HG03521 (cell line): ENCODE results near the gene TBX20.
A peak's percentile ranks its signal among the peaks of the same experiment; 100 is the strongest.

ENCODE experiments used
- ATAC-seq: cut with Tn5 transposase; IDR thresholded peaks from one replicate; pipeline ENCODE4 v1.9.1; 2021; ENCODE audit warnings: mild to moderate bottlenecking, moderate library complexity; ENCODE audit not compliant: unreplicated experiment

TBX20 gene, protein sequence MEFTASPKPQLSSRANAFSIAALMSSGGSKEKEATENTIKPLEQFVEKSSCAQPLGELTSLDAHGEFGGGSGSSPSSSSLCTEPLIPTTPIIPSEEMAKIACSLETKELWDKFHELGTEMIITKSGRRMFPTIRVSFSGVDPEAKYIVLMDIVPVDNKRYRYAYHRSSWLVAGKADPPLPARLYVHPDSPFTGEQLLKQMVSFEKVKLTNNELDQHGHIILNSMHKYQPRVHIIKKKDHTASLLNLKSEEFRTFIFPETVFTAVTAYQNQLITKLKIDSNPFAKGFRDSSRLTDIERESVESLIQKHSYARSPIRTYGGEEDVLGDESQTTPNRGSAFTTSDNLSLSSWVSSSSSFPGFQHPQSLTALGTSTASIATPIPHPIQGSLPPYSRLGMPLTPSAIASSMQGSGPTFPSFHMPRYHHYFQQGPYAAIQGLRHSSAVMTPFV

GRCh38 chr7:35253710-35254495, at the start of gene TBX20:
Gene TBX20 (minus strand): TSS chr7:35254100. CDS start chr7:35253620, 480 bp downstream.
- peak; percentile 58 for ATAC-seq

DNA sequence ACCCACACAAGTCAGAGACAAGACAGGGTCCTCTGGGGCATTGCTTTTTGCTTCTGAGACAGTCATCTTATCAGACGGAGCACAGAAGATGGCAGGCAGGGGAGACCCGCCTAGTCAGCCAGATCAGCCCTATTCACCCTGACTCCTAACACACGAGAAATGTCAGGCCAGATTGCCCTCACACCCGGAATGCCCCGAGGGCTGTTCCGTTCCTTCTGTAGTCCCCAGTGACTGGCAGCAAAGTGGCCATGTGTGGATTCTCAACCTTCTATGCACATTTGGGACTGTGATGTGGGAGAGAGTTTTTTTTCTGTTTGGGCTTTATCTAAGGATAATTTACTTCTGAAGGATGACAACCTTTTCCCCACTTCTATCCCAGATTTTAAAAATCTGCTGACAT, 35.5 kb upstream of the TBX20 start:
- ATAC-seq: no peak

GRCh38 chr7:35286986-35287385, 33.1 kb upstream of the TBX20 start:
- no peak for ATAC-seq

DNA sequence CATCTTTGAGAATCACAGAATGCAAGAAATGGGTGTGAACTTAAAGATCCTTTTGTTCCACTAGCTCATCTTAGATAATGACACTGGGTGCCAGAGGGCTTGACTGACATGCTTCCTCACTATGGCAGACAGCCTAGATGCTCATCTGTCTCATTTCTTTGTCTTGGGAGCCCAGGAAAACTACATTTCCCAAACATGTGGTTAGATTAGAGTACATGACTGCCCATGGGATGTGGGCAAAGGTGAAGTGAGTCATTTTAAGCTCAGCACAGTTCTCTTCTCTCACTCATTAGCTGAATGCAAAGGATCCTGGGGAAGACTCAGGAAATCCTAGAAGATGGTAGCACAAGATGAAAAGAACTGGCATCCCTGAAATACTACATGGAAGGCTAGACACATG, 32.5 kb upstream of the TBX20 start:
- no peak for ATAC-seq

- ATAC-seq: no peak
Observed at GRCh38 chr7:35285799-35286198, 31.9 kb upstream of the TBX20 start.

GRCh38 chr7:35280902-35281301, 27.0 kb upstream of the TBX20 start:
- ATAC-seq: no peak

- ATAC-seq: no peak
Observed at GRCh38 chr7:35277359-35277758, 23.5 kb upstream of the TBX20 start.

DNA sequence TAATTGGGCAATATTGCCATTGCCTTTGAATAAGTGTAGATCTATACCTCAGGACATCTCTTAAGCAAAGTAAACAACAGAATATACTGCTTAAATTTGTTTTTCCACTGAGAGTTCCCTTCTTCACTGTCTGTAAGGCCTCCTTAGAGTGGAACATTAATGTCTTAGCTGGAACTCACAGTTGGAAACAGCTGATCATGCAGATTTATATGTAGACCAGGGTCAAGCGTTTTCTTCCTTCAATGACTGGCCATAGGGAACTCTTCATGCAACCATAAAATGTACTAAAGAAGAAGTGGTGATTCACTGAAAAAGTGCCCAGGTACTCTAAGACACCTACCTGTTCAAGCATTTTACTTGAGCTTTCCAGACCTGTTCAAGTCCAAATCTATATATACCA, 18.3 kb upstream of the TBX20 start:
- no peak for ATAC-seq

- no peak for ATAC-seq
Observed at GRCh38 chr7:35268953-35269352, 15.1 kb upstream of the TBX20 start.

- no peak for ATAC-seq
Observed at GRCh38 chr7:35267411-35267810, 13.5 kb upstream of the TBX20 start.

- no peak for ATAC-seq
Observed at GRCh38 chr7:35263396-35263795, 9.5 kb upstream of the TBX20 start.

GRCh38 chr7:35261476-35262285, 7.8 kb upstream of the TBX20 start:
- ATAC-seq: no peak

- ATAC-seq: no peak
Observed at GRCh38 chr7:35261041-35261440, 7.1 kb upstream of the TBX20 start.

DNA sequence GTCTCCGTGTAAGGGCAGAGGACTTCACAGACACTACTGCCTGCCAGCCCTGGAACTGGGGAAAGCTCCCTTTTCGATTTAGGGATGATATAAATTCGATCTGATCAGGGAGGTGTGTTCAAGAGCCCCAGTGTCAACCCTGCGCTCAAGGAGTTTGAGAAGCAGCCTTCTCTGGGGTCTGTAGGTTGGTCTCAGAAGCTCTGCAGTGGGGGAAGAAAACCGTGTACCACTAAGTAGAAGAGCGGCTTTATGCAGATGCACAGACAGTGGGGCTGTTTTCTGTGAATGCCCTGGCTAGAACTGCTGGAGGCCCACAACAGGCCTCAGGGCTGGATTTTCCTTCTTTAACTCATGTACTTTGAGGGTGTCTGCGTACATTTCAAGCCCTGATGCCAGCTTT, 6.3 kb upstream of the TBX20 start:
- ATAC-seq: no peak

DNA sequence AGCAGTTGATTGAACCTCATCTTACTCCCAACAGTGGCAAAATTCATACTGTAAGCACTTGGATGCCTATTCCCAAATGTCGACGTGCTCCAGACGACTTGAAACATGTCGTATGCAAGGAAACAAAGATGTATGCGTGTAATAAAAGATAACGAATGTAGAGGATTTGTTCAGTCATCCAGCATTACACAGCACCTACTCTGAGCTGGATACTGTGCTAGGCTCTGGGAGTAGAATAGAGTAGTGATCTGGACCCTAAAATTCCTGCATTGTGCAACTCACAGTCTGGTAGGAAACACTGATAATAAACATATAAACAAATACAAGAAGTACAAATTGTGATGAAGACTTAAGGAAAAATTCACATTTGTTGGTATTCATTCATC, 5.6 kb upstream of the TBX20 start:
- ATAC-seq: no peak

DNA sequence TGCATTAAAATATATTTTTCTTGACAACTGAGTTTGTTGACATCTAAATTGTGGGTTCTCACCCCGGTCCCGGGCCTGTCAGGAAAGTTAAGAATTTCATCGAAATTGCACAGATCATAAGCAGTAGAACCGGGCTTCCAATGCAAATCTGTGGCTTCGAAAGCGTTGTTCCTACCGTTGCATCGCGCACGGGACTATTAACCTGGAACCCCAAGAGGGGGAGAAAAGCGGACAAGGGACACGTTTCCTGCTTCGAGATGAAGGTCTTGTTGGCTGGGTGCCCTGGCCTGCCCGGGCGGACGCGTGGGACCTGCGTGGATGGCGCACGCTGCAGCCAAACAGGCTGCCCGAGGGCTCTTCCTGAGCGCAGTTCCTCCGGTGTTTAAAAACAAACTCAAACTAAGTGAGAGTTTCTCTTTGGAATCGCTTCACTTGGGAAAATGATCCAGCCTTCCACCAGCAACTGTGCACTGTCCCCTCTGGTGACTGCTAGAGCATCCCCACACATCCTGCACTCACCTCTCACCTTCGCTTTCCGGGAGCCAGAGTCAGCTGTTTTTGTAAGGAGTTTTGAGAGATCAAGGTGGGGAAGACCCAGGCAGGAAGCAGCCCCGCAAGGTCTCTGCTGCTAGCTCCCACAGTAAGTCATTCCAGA, 5.1 kb upstream of the TBX20 start:
- ATAC-seq: no peak

GRCh38 chr7:35258125-35258867, 4.4 kb upstream of the TBX20 start:
- ATAC-seq: no peak

DNA sequence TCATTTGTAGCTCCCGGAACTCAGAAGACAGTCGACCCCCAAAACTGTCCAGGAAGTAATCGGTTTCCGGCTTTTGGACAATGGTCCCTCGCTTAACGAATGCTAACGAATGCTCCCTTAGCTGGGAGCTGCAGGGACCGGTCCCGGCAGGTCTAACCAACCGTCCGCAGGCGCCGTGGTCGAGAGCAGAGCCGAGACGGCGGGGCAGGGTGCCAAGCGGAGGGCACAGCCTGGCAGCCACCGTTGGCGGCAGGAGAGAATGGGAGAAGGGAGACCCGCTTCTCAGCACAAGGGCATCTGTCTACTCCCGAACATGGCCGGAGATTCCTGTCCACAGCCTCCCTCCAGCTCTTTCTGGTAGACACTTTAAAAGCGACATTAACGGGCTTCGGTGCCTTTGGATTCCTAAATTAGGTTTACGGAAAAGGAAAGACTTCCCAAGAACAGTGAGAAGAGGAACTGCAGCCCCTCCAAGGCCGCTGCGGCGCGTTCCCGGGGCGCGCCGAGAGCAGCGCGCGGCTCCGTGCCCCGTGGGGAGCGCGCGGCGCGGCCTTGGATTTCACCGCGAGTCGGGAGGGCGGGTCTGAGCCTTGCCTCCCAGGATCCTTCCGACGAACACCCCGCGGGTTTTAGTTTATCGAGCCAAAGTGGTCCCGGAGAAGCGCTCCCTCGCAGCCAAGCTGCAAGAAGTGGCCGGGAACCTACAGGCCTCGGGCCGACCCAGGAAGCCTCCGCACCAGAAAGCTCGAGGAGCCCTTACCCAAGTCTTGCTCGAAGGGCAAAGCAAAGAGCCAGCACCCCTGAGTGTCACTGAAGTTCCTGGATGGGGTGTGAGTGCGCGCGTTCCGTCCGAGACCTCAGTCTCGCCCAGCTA, 3.6 kb upstream of the TBX20 start:
- no peak for ATAC-seq
